MM.1S (cell line): ENCODE data around the gene C14orf119.
A peak's percentile ranks its signal among the peaks of the same experiment; 100 is the strongest.

Experiments
- DNase-seq: peaks from one replicate; pipeline ENCODE4 v3.0.0-alpha.2; 2015
- H2AFZ ChIP-seq: fragments of 300-600 bp; sonication (generic); 2 replicates; pipeline ENCODE4 v1.6.0; 2016; ENCODE audit warnings: antibody characterized with exemption, low read length
- H3F3A ChIP-seq: fragments of 300-600 bp; sonication (generic); 2 replicates; pipeline ENCODE4 v1.6.1; 2016; ENCODE audit warnings: mild to moderate bottlenecking, antibody characterized with exemption, low read length, moderate library complexity, mixed read lengths; ENCODE audit not compliant: insufficient read depth
- H3K27ac ChIP-seq: fragments of 300-600 bp; sonication (generic); 2 replicates; pipeline ENCODE4 v1.5.1; 2016; ENCODE audit warnings: mild to moderate bottlenecking, low read length
- H3K27me3 ChIP-seq: fragments of 300-600 bp; sonication (generic); replicated peaks from 2 replicates; pipeline ENCODE4 v1.6.0; 2016; ENCODE audit warnings: low read length; ENCODE audit not compliant: insufficient read depth
- H3K36me3 ChIP-seq: fragments of 300-600 bp; sonication (generic); replicated peaks from 2 replicates; pipeline ENCODE4 v1.6.1; 2016; ENCODE audit warnings: mild to moderate bottlenecking, low read length, mixed read lengths; ENCODE audit not compliant: insufficient read depth
- H3K4me1 ChIP-seq: fragments of 300-600 bp; sonication (generic); 2 replicates; pipeline ENCODE4 v1.6.1; 2016; ENCODE audit warnings: low read length, mixed read lengths
- H3K4me2 ChIP-seq: fragments of 300-600 bp; sonication (generic); 2 replicates; pipeline ENCODE4 v1.6.0; 2016; ENCODE audit warnings: low read depth, low read length
- H3K4me3 ChIP-seq: fragments of 300-600 bp; sonication (generic); 2 replicates; pipeline ENCODE4 v1.5.1; 2016; ENCODE audit warnings: low read length, mixed read lengths
- H3K79me2 ChIP-seq: fragments of 300-600 bp; sonication (generic); 2 replicates; pipeline ENCODE4 v1.6.1; 2016; ENCODE audit warnings: mixed run types, low read length, mixed read lengths
- H3K9ac ChIP-seq: fragments of 300-600 bp; sonication (generic); 2 replicates; pipeline ENCODE4 v1.6.1; 2016; ENCODE audit warnings: low read length, mixed read lengths
- H3K9me2 ChIP-seq: fragments of 300-600 bp; sonication (generic); replicated peaks from 2 replicates; pipeline ENCODE4 v1.6.1; 2016; ENCODE audit warnings: mild to moderate bottlenecking, low read length, mixed read lengths; ENCODE audit not compliant: insufficient read depth
- H3K9me3 ChIP-seq: fragments of 300-600 bp; sonication (generic); replicated peaks from 2 replicates; pipeline ENCODE4 v1.6.1; 2016; ENCODE audit warnings: mild to moderate bottlenecking, low read length, mixed read lengths; ENCODE audit not compliant: insufficient read depth
- H4K20me1 ChIP-seq: fragments of 300-600 bp; sonication (generic); 2 replicates; pipeline ENCODE4 v1.6.1; 2016; ENCODE audit warnings: mild to moderate bottlenecking, low read length, moderate library complexity, mixed read lengths; ENCODE audit not compliant: insufficient read depth
- EZH2 ChIP-seq: fragments of 300-600 bp; sonication (generic); optimal IDR thresholded peaks from 2 replicates; pipeline ENCODE3; 2017; ENCODE audit warnings: low read depth, mild to moderate bottlenecking, antibody characterized with exemption, low read length, mixed read lengths
- EZH2phosphoT487 ChIP-seq: fragments of 300-600 bp; sonication (generic); IDR thresholded peaks from 2 replicates; pipeline ENCODE4 v1.6.1; 2018; ENCODE audit warnings: antibody characterized with exemption, low read length
- TF ChIP-seq, protein P1 (sequence below): fragments of 300-600 bp; sonication (generic); IDR thresholded peaks from 2 replicates; pipeline ENCODE4 v1.5.1; 2016; ENCODE audit warnings: antibody characterized with exemption, low read length, mixed read lengths

Gene C14orf119

DNA sequence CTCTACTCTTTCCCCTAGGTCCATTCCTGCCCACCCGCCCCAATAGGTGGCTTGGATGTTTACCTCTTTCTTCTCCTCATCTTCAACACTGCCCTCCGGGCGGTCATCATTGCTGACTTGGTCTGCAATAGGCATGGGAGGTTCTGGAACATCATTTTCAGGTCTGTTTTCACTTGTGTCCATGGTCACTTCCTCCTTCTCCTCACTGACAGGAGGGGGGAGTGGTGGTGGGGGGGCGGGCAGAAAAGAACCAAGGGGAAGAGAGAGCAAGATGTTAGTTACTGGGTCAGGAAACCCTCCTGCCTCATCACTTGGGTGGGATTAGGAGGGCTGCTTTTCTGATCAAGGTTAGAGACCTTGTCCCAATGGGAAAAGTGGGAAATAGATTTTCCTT lies 25.9 kb upstream of the C14orf119 start:
- Histone ChIP-seq H3K36me3 (no peaks in the 10 kb centered on the region), H3K79me2 (peaks cover 26% of the 10 kb centered on the region), H3K9me2 (no peaks in the 10 kb centered on the region), H3K4me3 (no peak overlapping the region), H3K27me3 (no peaks in the 10 kb centered on the region), H3F3A (no peaks in the 10 kb centered on the region), H3K9me3 (no peaks in the 10 kb centered on the region), H2AFZ (no peak overlapping the region), H3K27ac (no peak overlapping the region), H3K4me2 (no peak overlapping the region), H4K20me1 (no peaks in the 10 kb centered on the region), H3K4me1 (peaks cover 7% of the 10 kb centered on the region; the same call in 1 of the 2 replicates), H3K9ac (no peak overlapping the region)
- no peak for DNase-seq
- TF ChIP-seq, protein P1, sequence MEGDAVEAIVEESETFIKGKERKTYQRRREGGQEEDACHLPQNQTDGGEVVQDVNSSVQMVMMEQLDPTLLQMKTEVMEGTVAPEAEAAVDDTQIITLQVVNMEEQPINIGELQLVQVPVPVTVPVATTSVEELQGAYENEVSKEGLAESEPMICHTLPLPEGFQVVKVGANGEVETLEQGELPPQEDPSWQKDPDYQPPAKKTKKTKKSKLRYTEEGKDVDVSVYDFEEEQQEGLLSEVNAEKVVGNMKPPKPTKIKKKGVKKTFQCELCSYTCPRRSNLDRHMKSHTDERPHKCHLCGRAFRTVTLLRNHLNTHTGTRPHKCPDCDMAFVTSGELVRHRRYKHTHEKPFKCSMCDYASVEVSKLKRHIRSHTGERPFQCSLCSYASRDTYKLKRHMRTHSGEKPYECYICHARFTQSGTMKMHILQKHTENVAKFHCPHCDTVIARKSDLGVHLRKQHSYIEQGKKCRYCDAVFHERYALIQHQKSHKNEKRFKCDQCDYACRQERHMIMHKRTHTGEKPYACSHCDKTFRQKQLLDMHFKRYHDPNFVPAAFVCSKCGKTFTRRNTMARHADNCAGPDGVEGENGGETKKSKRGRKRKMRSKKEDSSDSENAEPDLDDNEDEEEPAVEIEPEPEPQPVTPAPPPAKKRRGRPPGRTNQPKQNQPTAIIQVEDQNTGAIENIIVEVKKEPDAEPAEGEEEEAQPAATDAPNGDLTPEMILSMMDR = no peak
- TF ChIP-seq EZH2 (no peak), EZH2phosphoT487 (no peak)

DNA sequence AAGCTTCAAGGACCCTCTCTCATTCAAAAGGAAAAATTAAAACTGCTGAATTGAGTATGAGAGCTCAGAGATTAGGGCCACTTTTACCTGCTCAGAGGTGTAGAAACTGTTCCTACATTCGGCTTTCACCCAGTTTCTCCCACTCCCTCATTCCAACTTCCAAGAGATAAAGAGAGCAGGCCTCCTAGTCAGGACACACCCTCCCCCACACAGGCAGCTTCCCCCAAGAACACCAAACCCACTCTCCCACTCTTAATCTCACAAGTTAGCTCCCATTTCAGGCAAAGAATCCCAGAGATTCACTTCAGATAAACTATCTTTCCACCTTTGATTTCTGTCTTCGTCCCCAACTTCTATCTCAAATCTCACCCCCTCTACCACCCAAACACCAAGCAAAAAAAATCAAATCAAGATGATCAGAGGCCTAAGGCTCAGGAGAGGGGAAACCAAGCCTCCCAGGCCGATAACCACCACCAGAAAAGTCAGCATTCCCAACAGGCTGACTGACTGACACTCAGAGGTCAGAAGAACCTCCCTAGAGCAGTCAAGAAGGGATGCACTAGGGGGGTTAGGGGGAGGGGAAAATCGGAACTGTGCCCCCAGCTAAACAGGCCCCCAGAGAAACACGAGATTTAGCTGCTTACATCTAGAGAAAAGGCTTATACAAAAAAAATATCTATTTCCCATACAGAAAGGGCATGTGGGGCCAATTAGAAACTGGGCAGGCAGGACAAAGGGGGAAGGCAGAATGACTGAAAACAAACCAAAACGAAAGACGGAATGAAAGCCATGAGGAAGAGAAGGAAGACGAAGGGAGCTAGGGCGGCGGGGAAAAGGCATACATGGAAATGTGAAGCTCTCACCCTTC lies 24.8 kb upstream of the C14orf119 start:
- no peaks in the 10 kb centered on the region for H3K9me2 ChIP-seq
- H3K9ac ChIP-seq = peak overlapping the region; percentile 83
- no peaks in the 10 kb centered on the region for H3K27me3 ChIP-seq
- no peak for DNase-seq
- no peak overlapping the region for H2AFZ ChIP-seq
- no peaks in the 10 kb centered on the region; the same call in 1 of the 2 replicates for H3K36me3 ChIP-seq
- peaks cover 26% of the 10 kb centered on the region for H3K79me2 ChIP-seq
- peaks cover 7% of the 10 kb centered on the region; the same call in 1 of the 2 replicates for H3K4me1 ChIP-seq
- H3K9me3 ChIP-seq = no peaks in the 10 kb centered on the region
- peak overlapping the region; percentile 72 for H3K4me2 ChIP-seq
- H4K20me1 ChIP-seq = no peaks in the 10 kb centered on the region
- no peak for TF ChIP-seq EZH2
- TF ChIP-seq, protein P1 = no peak
- TF ChIP-seq EZH2phosphoT487 = no peak
- H3K27ac ChIP-seq = no peak overlapping the region; the same call in 1 of the 2 replicates
- H3K4me3 ChIP-seq = peak overlapping the region; percentile 78
- no peaks in the 10 kb centered on the region for H3F3A ChIP-seq

DNA sequence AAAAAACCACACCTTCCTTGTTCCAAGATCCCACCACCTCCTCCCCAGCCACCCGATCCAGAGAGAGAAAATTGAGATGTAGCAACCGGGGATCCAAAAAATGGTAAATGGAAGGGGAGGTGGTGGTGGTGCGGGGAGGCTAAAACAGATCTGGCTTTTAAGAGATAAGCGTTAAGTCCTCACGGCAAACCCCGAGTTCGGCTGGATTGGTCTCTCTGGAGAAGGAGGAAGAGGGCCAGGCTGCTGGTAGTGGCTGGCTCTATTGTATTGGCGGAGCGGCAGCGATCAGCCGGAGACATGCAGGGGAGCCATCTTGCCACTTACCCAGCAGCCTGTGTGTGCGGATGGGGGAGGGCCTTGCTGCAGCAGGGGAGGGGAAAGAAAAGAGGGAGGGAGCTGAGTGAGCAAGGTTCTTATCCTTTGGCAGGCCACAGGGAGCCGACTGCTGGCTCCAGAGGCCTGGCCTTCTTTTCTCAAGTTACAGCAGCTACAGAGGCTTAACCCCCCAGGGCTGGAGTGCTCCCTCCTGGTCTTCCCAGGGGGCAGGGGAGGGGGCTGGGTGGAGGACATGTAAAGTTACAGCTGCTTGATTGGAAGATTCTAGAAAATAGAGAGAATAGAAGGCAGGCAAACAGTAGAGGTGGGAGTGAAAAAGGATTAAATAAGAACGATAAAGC lies 23.9 kb upstream of the C14orf119 start:
- TF ChIP-seq EZH2 (no peak), EZH2phosphoT487 (no peak)
- TF ChIP-seq, protein P1 = no peak
- H3K27me3 ChIP-seq = no peaks in the 10 kb centered on the region
- H4K20me1 ChIP-seq = no peaks in the 10 kb centered on the region
- peaks cover 7% of the 10 kb centered on the region; the same call in 1 of the 2 replicates for H3K4me1 ChIP-seq
- peak overlapping the region; percentile 10; the same call in 1 of the 2 replicates for H3K27ac ChIP-seq
- peak overlapping the region; percentile 51; the same call in 1 of the 2 replicates for H2AFZ ChIP-seq
- H3K4me3 ChIP-seq = peak overlapping the region; percentile 78
- peak; percentile 60 for DNase-seq
- H3K36me3 ChIP-seq = no peaks in the 10 kb centered on the region; the same call in 1 of the 2 replicates
- peaks cover 26% of the 10 kb centered on the region for H3K79me2 ChIP-seq
- peak overlapping the region; percentile 72; the same call in 1 of the 2 replicates for H3K4me2 ChIP-seq
- peak overlapping the region; percentile 83 for H3K9ac ChIP-seq
- no peaks in the 10 kb centered on the region for H3F3A ChIP-seq
- H3K9me3 ChIP-seq = no peaks in the 10 kb centered on the region
- no peaks in the 10 kb centered on the region for H3K9me2 ChIP-seq
